Memory B cell (primary cell): ENCODE measurements around the gene SLC13A3.

Source experiments
- ATAC-seq: fragments of 150-1000 bp; cut with Tn5 transposase; 2 replicates; pipeline ENCODE4 v1.10.0; 2021; ENCODE audit warnings: low read depth, mild to moderate bottlenecking, moderate library complexity
- DNase-seq, 2 donors: peaks; one replicate each; pipeline ENCODE4 v3.0.0; 2022; ENCODE audit warnings: low spot score in 2 of 2
- H3K27ac Mint-ChIP-seq: one replicate; pipeline ENCODE4 v1.8.0; 2022; ENCODE audit warnings: mild to moderate bottlenecking, moderate library complexity, mixed read lengths
- H3K27me3 Mint-ChIP-seq: one replicate; pipeline ENCODE4 v1.8.0; 2022; ENCODE audit warnings: mixed read lengths
- H3K36me3 Mint-ChIP-seq: one replicate; pipeline ENCODE4 v1.8.0; 2022; ENCODE audit warnings: mild to moderate bottlenecking, mixed read lengths
- H3K4me1 Mint-ChIP-seq: one replicate; pipeline ENCODE4 v1.8.0; 2022; ENCODE audit warnings: mixed read lengths
- H3K4me3 Mint-ChIP-seq: one replicate; pipeline ENCODE4 v1.8.0; 2022; ENCODE audit warnings: mild to moderate bottlenecking, moderate library complexity, mixed read lengths
- H3K9me3 Mint-ChIP-seq: one replicate; pipeline ENCODE4 v1.8.0; 2022; ENCODE audit warnings: mixed read lengths

SLC13A3 gene

GRCh38 chr20:46640536-46641311 lies 10.5 kb downstream of the SLC13A3 start:
- H3K9me3 Mint-ChIP-seq: no peaks in the 10 kb centered on the region
- no peak overlapping the region for H3K4me3 Mint-ChIP-seq
- peaks cover 15% of the 10 kb centered on the region for H3K27me3 Mint-ChIP-seq
- no peak overlapping the region for H3K27ac Mint-ChIP-seq
- ATAC-seq (no peak), DNase-seq (no peak)
- no peaks in the 10 kb centered on the region for H3K4me1 Mint-ChIP-seq
- H3K36me3 Mint-ChIP-seq: no peaks in the 10 kb centered on the region

- H3K4me3 Mint-ChIP-seq: no peak overlapping the region
- H3K27me3 Mint-ChIP-seq: peaks cover 18% of the 10 kb centered on the region
Measured at GRCh38 chr20:46640044-46640443, 11.2 kb downstream of the SLC13A3 start.

GRCh38 chr20:46639587-46639986 lies 11.7 kb downstream of the SLC13A3 start:
- no peaks in the 10 kb centered on the region for H3K36me3 Mint-ChIP-seq
- H3K9me3 Mint-ChIP-seq: no peaks in the 10 kb centered on the region
- ATAC-seq: no peak
- no peak overlapping the region for H3K4me3 Mint-ChIP-seq
- no peaks in the 10 kb centered on the region for H3K4me1 Mint-ChIP-seq
- no peak overlapping the region for H3K27ac Mint-ChIP-seq
- DNase-seq: no peak
- H3K27me3 Mint-ChIP-seq: peaks cover 20% of the 10 kb centered on the region

More at GRCh38 chr20:46640044-46640443, 11.2 kb downstream of the SLC13A3 start:
- H3K36me3 Mint-ChIP-seq: no peaks in the 10 kb centered on the region
- no peak overlapping the region for H3K27ac Mint-ChIP-seq
- no peak for ATAC-seq
- H3K9me3 Mint-ChIP-seq: no peaks in the 10 kb centered on the region
- no peak for DNase-seq
- H3K4me1 Mint-ChIP-seq: no peaks in the 10 kb centered on the region

GRCh38 chr20:46638898-46639274 lies 12.4 kb downstream of the SLC13A3 start:
- Mint-ChIP-seq H3K4me1 (no peaks in the 10 kb centered on the region), H3K27me3 (peaks cover 20% of the 10 kb centered on the region), H3K36me3 (no peaks in the 10 kb centered on the region), H3K4me3 (no peak overlapping the region), H3K9me3 (no peaks in the 10 kb centered on the region), H3K27ac (no peak overlapping the region)
- ATAC-seq: no peak
- DNase-seq: no peak

- H3K36me3 Mint-ChIP-seq: no peaks in the 10 kb centered on the region
- DNase-seq: no peak
- no peak overlapping the region for H3K4me3 Mint-ChIP-seq
- H3K27me3 Mint-ChIP-seq: peaks cover 22% of the 10 kb centered on the region
- no peaks in the 10 kb centered on the region for H3K9me3 Mint-ChIP-seq
- no peaks in the 10 kb centered on the region for H3K4me1 Mint-ChIP-seq
- H3K27ac Mint-ChIP-seq: no peak overlapping the region
- no peak for ATAC-seq
Measured at GRCh38 chr20:46638134-46638897, 12.9 kb downstream of the SLC13A3 start.

- Mint-ChIP-seq H3K4me1 (no peaks in the 10 kb centered on the region), H3K9me3 (no peaks in the 10 kb centered on the region), H3K36me3 (no peaks in the 10 kb centered on the region), H3K4me3 (no peak overlapping the region), H3K27ac (no peak overlapping the region), H3K27me3 (peaks cover 22% of the 10 kb centered on the region)
- no peak for DNase-seq
- no peak for ATAC-seq
Measured at GRCh38 chr20:46637427-46638133, 13.7 kb downstream of the SLC13A3 start.

- ATAC-seq (no peak), DNase-seq (no peak)
- H3K27ac Mint-ChIP-seq: no peak overlapping the region
- H3K27me3 Mint-ChIP-seq: peaks cover 20% of the 10 kb centered on the region
- H3K9me3 Mint-ChIP-seq: no peaks in the 10 kb centered on the region
- H3K36me3 Mint-ChIP-seq: no peaks in the 10 kb centered on the region
- H3K4me1 Mint-ChIP-seq: no peaks in the 10 kb centered on the region
- H3K4me3 Mint-ChIP-seq: no peak overlapping the region
Measured at GRCh38 chr20:46637020-46637419, 14.2 kb downstream of the SLC13A3 start.

- Mint-ChIP-seq H3K4me1 (no peaks in the 10 kb centered on the region), H3K36me3 (no peaks in the 10 kb centered on the region), H3K27me3 (peaks cover 20% of the 10 kb centered on the region), H3K27ac (no peak overlapping the region), H3K9me3 (no peaks in the 10 kb centered on the region), H3K4me3 (no peak overlapping the region)
- DNase-seq (no peak), ATAC-seq (no peak)
Measured at GRCh38 chr20:46636514-46636913, 14.7 kb downstream of the SLC13A3 start.

- no peak overlapping the region for H3K27ac Mint-ChIP-seq
- no peak overlapping the region for H3K4me3 Mint-ChIP-seq
- H3K36me3 Mint-ChIP-seq: no peaks in the 10 kb centered on the region
- H3K27me3 Mint-ChIP-seq: peaks cover 17% of the 10 kb centered on the region
- H3K9me3 Mint-ChIP-seq: no peaks in the 10 kb centered on the region
- DNase-seq: no peak
- ATAC-seq: no peak
- H3K4me1 Mint-ChIP-seq: no peaks in the 10 kb centered on the region
Measured at GRCh38 chr20:46635514-46636136, 15.6 kb downstream of the SLC13A3 start.

- Mint-ChIP-seq H3K4me3 (no peak overlapping the region), H3K9me3 (peaks cover 3% of the 10 kb centered on the region), H3K27ac (no peak overlapping the region), H3K27me3 (peaks cover 18% of the 10 kb centered on the region), H3K36me3 (peaks cover 2% of the 10 kb centered on the region), H3K4me1 (no peaks in the 10 kb centered on the region)
- DNase-seq (no peak), ATAC-seq (no peak)
Measured at GRCh38 chr20:46634528-46634927, 16.7 kb downstream of the SLC13A3 start.

GRCh38 chr20:46631874-46632446 lies 19.3 kb downstream of the SLC13A3 start:
- H3K4me1 Mint-ChIP-seq: no peaks in the 10 kb centered on the region
- no peak overlapping the region for H3K27ac Mint-ChIP-seq
- H3K9me3 Mint-ChIP-seq: peaks cover 5% of the 10 kb centered on the region
- DNase-seq (no peak), ATAC-seq (no peak)
- H3K36me3 Mint-ChIP-seq: peaks cover 2% of the 10 kb centered on the region
- H3K27me3 Mint-ChIP-seq: peaks cover 12% of the 10 kb centered on the region
- no peak overlapping the region for H3K4me3 Mint-ChIP-seq

GRCh38 chr20:46631212-46631869 lies 19.9 kb downstream of the SLC13A3 start:
- Mint-ChIP-seq H3K27ac (no peak overlapping the region), H3K9me3 (peaks cover 8% of the 10 kb centered on the region), H3K27me3 (peaks cover 16% of the 10 kb centered on the region), H3K4me1 (no peaks in the 10 kb centered on the region), H3K36me3 (peaks cover 4% of the 10 kb centered on the region), H3K4me3 (no peak overlapping the region)
- DNase-seq (no peak), ATAC-seq (no peak)

GRCh38 chr20:46630306-46630705 lies 21.0 kb downstream of the SLC13A3 start:
- Mint-ChIP-seq H3K9me3 (peaks cover 11% of the 10 kb centered on the region), H3K4me1 (no peaks in the 10 kb centered on the region), H3K4me3 (no peak overlapping the region), H3K36me3 (peaks cover 5% of the 10 kb centered on the region), H3K27me3 (peaks cover 17% of the 10 kb centered on the region), H3K27ac (no peak overlapping the region)
- no peak for ATAC-seq
- DNase-seq: no peak
